Central memory CD8-positive, alpha-beta T cell (primary cell): ENCODE results near the gene BDKRB1.

ENCODE experiments used
- ATAC-seq: fragments of 150-1000 bp; cut with Tn5 transposase; replicated peaks from 2 replicates; pipeline ENCODE4 v1.10.0; 2022; ENCODE audit warnings: mild to moderate bottlenecking, moderate FRiP score, moderate number of reproducible peaks; ENCODE audit not compliant: poor library complexity, severe bottlenecking; ENCODE audit errors: extremely low read depth
- DNase-seq, 2 donors: peaks; one replicate each; pipeline ENCODE4 v3.0.0; 2021; ENCODE audit warnings: low spot score in 2 of 2
- H3K27ac Mint-ChIP-seq: one replicate; pipeline ENCODE4 v1.8.0; 2022; ENCODE audit warnings: low read depth, mild to moderate bottlenecking, moderate library complexity, mixed read lengths
- H3K27me3 Mint-ChIP-seq: one replicate; pipeline ENCODE4 v1.8.0; 2022; ENCODE audit warnings: mixed read lengths
- H3K36me3 Mint-ChIP-seq: one replicate; pipeline ENCODE4 v1.8.0; 2022; ENCODE audit warnings: mild to moderate bottlenecking, moderate library complexity, mixed read lengths; ENCODE audit not compliant: insufficient read depth
- H3K4me1 Mint-ChIP-seq: one replicate; pipeline ENCODE4 v1.8.0; 2022; ENCODE audit warnings: mixed read lengths
- H3K4me3 Mint-ChIP-seq: one replicate; pipeline ENCODE4 v1.8.0; 2022; ENCODE audit warnings: mild to moderate bottlenecking, moderate library complexity, mixed read lengths
- H3K9me3 Mint-ChIP-seq: one replicate; pipeline ENCODE4 v1.8.0; 2022; ENCODE audit warnings: mixed read lengths

The BDKRB1 gene

DNA sequence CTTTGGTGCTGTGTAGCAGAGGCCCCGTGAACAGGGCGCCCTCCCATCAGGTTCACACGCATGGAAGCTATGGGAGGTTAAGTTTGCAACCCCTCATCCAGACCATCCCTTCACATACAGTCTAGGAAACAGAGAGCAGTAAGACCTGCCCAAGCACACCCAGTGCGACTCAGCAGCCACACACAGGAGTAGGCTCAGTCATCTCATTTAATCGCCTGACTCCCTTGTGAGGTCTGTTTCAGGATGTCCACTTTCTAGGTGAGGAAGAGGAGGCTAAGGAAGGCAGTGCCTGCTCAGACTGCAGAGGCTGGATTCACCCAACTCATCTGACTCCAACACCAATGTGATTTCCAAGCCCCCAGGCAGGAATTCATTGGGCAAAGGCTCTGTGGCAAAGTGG is 11.9 kb downstream of the BDKRB1 start:
- no peak overlapping the region for H3K27ac Mint-ChIP-seq
- H3K9me3 Mint-ChIP-seq, result no peaks in the 10 kb centered on the region
- no peaks in the 10 kb centered on the region for H3K36me3 Mint-ChIP-seq
- ATAC-seq (no peak), DNase-seq (no peak)
- H3K27me3 Mint-ChIP-seq, result peaks cover 42% of the 10 kb centered on the region
- H3K4me3 Mint-ChIP-seq, result no peak overlapping the region
- H3K4me1 Mint-ChIP-seq, result no peaks in the 10 kb centered on the region

DNA sequence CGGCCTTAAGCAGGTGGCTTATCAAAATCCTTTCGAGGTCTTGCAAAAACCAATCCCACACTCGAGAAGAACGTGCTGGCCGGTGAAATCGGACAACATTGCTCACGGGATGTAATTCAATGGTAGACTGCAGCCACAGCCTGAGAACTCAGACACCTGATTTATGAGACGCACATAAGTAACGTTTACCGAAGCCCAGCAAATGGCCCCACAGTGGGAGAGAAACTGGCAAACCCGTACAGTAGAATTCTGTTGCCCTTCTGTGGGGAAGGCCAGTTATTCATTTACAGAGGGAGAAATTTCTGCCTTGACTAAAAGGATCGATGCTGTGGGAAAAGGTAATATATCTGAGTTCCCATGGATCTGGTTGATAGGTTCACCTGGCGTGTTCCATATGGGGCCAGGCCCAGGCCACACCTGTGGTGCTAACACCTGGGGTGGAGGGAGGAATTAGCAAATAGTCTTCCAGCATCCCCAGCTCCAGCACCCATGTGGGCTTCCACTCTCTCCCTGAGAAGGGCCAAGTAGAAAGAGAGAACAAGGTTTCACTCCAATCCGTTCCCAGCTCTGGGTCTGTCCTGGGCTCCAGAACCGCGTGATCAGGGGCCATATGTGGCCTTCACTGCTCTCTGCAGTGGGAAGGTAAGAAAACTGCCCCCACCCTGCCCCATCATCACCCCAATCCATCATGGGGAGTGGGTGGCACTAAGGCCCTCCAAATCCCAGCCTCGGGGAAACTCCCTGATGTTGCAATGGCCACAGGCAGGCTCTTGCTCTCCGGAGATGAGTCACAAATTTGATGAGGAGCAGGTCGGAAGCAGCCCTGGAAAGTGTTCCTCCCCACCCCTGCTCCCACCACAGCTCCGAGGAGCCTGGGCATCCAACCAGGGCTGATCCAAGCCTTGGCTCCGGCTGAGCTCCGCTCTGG is 12.7 kb downstream of the BDKRB1 start:
- DNase-seq, result no peak
- ATAC-seq, result no peak

DNA sequence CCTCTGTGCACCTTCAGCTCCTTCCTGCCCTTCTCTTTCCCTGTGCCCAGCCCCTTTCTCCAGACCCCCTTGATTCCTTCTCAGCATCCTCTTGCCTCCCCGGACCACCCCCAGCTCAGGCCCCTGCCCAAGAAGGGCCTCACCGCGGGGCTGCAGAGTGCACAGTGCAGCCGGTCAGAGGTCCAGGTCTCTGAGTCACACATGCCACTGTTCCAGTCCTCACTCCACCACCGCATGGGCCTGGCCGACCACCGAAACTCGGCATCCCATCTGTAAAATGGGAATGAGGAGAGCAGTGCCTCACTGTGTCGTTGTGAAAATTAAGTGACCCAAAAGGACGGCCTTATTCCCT is 13.3 kb downstream of the BDKRB1 start:
- Mint-ChIP-seq H3K36me3 (no peaks in the 10 kb centered on the region), H3K9me3 (no peaks in the 10 kb centered on the region), H3K4me1 (no peaks in the 10 kb centered on the region), H3K27ac (no peak overlapping the region), H3K4me3 (no peak overlapping the region), H3K27me3 (peaks cover 32% of the 10 kb centered on the region)
- ATAC-seq (no peak), DNase-seq (no peak)

More for the DNA sequence above, 12.7 kb downstream of the BDKRB1 start:
- Mint-ChIP-seq H3K36me3 (no peaks in the 10 kb centered on the region), H3K27me3 (peaks cover 38% of the 10 kb centered on the region), H3K4me3 (no peak overlapping the region), H3K27ac (no peak overlapping the region), H3K9me3 (no peaks in the 10 kb centered on the region), H3K4me1 (no peaks in the 10 kb centered on the region)

DNA sequence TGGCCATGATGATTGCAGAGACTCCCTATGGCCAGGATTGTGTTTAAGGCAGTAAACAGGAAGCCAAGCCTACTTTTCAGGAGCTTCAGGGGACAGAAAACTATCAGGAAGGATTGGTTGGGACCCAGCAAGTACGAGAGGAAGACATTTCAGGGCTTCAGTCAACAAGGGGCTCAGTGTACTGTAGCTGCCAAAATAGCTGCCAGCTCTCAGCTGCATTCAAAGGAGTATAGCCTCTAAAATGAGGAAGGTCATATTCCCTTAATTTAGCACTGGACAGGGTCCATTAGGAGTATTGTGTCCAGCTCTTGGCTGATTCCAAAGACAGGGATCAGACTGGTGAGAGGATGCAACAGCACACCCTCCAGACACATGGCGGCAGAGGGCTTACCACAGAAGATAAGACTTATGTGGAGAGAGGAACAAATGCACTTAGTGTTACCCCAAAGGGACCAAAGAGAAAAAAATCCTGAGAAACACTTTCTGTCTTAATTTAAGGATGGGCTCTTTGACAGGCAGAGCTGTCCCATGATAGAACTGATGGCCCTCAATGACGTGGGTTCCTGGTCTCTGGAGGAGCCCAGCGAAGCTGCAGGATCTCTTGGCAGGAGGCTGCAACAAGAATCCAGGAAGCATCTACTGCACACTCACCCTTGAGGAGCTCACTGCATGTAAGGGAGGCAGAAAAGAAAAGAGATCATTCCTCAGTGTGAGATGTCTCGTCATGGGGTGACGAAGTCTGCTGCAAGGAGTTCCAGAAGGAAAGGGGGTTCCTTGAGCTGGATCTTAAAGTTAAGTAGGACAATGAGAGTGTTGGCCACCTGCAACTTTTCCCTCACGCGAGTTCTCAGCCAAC is 14.8 kb downstream of the BDKRB1 start:
- H3K27ac Mint-ChIP-seq, result no peak overlapping the region
- ATAC-seq (no peak), DNase-seq (no peak)
- no peak overlapping the region for H3K4me3 Mint-ChIP-seq
- no peaks in the 10 kb centered on the region for H3K36me3 Mint-ChIP-seq
- H3K4me1 Mint-ChIP-seq, result no peaks in the 10 kb centered on the region
- peaks cover 17% of the 10 kb centered on the region for H3K27me3 Mint-ChIP-seq
- no peaks in the 10 kb centered on the region for H3K9me3 Mint-ChIP-seq

DNA sequence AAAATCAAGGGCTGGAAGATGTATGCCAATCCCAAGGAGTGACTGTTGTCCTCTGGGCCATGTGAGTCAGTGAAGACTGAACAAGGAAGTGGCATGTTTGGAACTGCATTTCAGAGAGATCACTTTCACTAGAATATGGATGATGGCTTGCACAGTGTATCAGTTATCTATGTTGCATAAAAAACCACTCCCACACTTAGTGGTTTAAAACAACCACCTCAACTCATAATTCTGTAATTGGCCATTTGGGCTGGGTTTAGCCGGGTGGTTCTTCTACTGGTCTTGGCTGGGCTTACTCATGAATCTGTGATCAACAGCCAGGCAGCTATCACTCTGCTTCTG is 15.4 kb downstream of the BDKRB1 start:
- no peaks in the 10 kb centered on the region for H3K9me3 Mint-ChIP-seq
- ATAC-seq (no peak), DNase-seq (no peak)
- no peak overlapping the region for H3K4me3 Mint-ChIP-seq
- no peaks in the 10 kb centered on the region for H3K4me1 Mint-ChIP-seq
- H3K27me3 Mint-ChIP-seq, result peaks cover 11% of the 10 kb centered on the region
- no peaks in the 10 kb centered on the region for H3K36me3 Mint-ChIP-seq
- H3K27ac Mint-ChIP-seq, result no peak overlapping the region

DNA sequence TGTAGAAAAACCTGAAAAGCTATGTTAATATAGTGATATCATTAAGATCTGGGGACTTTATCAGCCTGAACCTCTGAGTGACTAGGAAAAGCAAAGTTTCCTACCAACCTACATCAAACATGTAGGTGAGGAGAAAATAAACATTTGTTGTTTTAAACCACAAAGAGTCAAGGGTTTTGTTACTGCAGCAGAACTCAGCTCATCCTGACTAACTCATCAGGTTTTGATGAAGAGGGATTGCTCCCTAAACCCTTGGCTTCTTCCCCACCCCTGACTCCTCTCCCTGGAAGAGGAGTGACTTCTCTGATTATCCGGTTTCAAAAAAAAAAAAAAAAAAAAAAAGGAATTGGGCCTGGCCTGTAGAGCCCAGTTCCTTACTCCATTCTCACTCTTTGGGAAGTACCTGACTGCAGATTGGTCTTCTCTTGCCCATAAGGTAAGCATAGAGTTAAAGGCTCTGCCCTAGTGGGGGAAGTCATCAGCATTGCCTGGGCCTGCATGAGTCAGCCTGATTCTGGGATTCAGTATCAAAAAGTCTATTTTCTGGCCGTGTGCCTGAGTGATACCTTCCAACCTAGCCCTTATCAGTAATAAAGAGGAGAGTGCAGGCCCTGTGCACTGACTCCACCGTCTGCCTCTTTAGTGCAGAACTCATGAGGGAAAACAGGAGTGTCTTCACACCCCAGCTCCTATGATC is 16.9 kb downstream of the BDKRB1 start:
- ATAC-seq (no peak), DNase-seq (no peak)
- Mint-ChIP-seq H3K4me1 (no peaks in the 10 kb centered on the region), H3K27ac (no peak overlapping the region), H3K9me3 (no peaks in the 10 kb centered on the region), H3K27me3 (no peaks in the 10 kb centered on the region), H3K36me3 (no peaks in the 10 kb centered on the region), H3K4me3 (no peak overlapping the region)

DNA sequence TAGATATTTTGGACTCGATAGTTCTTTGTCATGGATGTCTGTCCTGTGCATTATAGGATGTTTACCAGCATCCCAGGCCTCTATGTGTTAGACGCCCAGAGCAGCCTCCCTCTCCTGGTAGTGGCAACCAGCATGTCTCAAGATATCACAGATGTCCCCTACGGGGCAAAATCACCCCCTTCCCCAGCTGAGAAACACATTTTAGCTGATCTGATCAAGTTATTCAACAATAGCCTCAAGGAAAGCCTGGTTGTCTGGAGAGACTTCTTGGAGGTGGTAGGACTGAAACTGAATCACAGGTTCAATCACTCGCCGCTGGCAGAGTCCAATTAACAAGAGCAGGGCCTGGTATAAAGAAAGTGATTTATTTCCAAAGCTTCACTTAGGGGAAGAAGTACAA is 17.6 kb downstream of the BDKRB1 start:
- DNase-seq, result no peak
- H3K4me1 Mint-ChIP-seq, result no peaks in the 10 kb centered on the region

DNA sequence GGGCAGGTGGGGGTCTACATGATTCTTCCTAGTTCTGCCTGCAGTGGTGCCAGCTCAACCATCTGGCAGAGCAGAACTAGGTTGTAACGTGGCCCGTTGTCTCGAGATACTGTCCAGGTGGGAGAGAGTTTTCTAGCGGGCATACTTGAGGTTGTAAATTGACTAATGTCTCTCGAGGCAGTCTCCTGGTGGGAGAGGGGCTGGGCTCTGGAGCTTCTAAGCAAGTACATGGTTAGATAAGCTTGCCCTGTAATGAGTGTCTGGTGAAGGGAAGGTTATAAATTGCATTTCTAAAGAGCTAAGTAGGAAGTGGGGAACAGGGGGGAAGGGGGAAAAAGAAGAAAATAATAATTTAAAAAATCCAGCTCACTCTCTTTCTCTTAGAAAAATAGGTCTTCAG is 18.1 kb downstream of the BDKRB1 start:
- Mint-ChIP-seq H3K36me3 (no peaks in the 10 kb centered on the region), H3K27ac (no peak overlapping the region), H3K4me1 (no peaks in the 10 kb centered on the region), H3K27me3 (no peaks in the 10 kb centered on the region), H3K4me3 (no peak overlapping the region), H3K9me3 (no peaks in the 10 kb centered on the region)
- no peak for ATAC-seq
- DNase-seq, result no peak

More for the DNA sequence above, 17.6 kb downstream of the BDKRB1 start:
- Mint-ChIP-seq H3K27me3 (no peaks in the 10 kb centered on the region), H3K4me3 (no peak overlapping the region), H3K36me3 (no peaks in the 10 kb centered on the region), H3K9me3 (no peaks in the 10 kb centered on the region), H3K27ac (no peak overlapping the region)
- no peak for ATAC-seq

DNA sequence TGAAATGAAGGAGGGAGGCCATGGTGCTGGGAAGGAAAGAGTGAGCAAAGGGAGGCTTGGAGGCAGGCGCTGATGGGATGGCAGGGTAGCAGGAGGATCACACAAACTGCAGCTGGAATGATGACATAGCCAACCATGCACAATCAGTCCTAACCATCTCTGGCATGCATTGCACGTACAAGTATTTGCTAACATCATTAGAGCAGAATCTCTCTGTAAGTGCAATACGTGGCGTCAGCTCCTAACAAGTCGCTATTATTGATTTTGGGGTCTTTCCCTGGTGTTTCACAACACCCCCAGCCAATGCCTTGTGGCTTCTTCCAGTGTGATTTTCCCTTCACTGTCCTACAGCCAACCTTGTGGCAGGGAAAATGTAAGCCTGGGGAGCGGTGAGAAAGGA is 18.5 kb downstream of the BDKRB1 start:
- Mint-ChIP-seq H3K9me3 (no peaks in the 10 kb centered on the region), H3K36me3 (no peaks in the 10 kb centered on the region), H3K27me3 (no peaks in the 10 kb centered on the region), H3K27ac (no peak overlapping the region), H3K4me1 (no peaks in the 10 kb centered on the region), H3K4me3 (no peak overlapping the region)
- ATAC-seq (no peak), DNase-seq (no peak)

DNA sequence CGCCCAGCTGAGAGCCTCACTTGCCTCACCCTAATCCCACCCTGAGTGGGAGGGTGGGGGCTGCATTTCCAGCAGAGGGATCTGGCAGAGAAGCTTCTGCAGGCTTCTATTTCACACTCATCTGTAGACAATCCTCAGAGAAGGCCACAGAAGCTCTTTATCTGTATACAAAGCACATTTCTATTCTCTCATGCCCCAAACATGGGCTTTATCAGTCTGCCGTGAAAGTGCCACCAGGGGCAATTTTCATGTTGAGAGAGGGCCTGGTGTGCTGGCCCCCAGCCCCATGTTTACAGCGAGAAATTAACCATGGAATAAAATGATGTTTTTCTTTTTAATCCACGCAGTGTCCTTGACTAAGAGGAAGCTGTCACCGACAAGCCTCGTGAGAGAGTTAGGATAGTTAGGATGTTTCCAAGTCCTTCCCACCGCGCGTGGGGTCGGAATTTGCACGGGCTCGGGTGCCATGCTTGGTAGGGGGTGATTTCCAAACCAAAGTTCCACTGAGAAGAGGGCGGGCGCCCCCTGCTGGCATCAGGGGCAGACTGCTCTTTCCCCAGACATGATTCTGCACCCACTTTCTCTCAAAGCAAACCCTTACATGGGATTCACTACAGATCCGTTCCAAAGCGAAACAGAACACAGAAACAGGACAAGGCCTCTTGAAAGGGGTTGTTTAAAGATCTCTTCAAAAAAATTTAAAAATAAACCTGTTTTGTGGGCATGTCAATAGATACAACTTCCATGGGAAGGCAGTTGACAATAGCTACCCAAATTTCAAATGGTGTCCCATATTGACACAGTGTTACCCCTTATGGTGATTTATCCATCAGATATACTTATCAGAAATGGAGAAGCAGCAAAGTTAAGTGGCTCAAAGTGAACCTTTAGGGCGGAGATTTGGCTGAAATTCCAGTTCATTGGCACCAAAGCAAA is 19.4 kb downstream of the BDKRB1 start:
- H3K36me3 Mint-ChIP-seq, result no peaks in the 10 kb centered on the region
- H3K9me3 Mint-ChIP-seq, result no peaks in the 10 kb centered on the region
- H3K4me1 Mint-ChIP-seq, result no peaks in the 10 kb centered on the region
- H3K27ac Mint-ChIP-seq, result no peak overlapping the region
- no peaks in the 10 kb centered on the region for H3K27me3 Mint-ChIP-seq
- H3K4me3 Mint-ChIP-seq, result no peak overlapping the region
- DNase-seq, result peak in 1 of 2 donors; percentile 31
- ATAC-seq, result no peak

DNA sequence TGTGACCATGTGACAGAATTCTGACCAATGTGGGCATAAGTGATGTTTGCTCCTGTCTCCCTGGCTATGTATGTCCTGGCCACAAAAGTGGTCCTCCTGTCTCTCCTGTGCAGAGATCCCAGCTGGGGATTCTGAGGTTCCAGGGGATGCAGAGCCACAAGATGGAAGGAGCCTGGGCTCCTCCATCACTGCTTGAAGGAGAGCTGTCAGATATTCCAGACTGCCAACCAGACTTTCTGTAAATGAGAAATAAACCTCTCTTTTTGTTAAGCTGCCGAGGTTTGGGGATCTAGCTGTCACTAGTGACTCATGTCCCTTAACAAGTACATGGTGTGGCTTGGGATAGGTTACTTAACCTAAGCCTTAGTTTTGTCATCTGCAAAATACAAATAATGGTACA is 21.9 kb downstream of the BDKRB1 start:
- Mint-ChIP-seq H3K9me3 (no peaks in the 10 kb centered on the region), H3K27me3 (no peaks in the 10 kb centered on the region), H3K4me3 (no peak overlapping the region), H3K27ac (no peak overlapping the region), H3K4me1 (no peaks in the 10 kb centered on the region), H3K36me3 (peaks cover under 1% of the 10 kb centered on the region)
- no peak for ATAC-seq
- DNase-seq, result no peak

DNA sequence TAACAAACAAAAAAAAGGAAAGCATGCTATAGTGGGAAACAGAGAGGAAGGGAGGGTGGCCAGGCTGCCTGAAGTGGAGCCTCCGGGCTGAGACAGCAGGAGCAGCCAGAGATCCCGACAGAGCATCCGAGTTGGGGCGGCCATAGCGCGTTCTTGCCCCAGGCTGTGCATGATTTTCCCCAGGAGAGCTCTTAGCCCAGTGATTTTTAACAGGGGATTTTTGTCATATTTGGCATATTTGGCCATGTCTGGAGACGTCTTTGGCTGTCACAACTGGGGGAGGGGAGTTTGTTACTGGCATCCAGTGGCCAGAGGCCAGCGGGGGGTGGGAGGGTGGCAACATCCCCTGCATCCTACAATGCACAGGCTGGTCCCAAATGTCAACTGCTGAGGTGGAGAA is 23.6 kb downstream of the BDKRB1 start:
- no peaks in the 10 kb centered on the region for H3K9me3 Mint-ChIP-seq
- ATAC-seq (no peak), DNase-seq (no peak)
- no peak overlapping the region for H3K4me3 Mint-ChIP-seq
- no peaks in the 10 kb centered on the region for H3K4me1 Mint-ChIP-seq
- no peaks in the 10 kb centered on the region for H3K27me3 Mint-ChIP-seq
- H3K27ac Mint-ChIP-seq, result no peak overlapping the region
- peaks cover 4% of the 10 kb centered on the region for H3K36me3 Mint-ChIP-seq
